Muscle layer of colon (tissue), 2 donors: ENCODE data around the gene RABGAP1L.
"Not testable (repeated sequence)": the region's sequence is repeated elsewhere in the genome, so short reads cannot be mapped to it uniquely, and the experiment has no call there.

Source experiments
- H3K27ac ChIP-seq: one replicate; pipeline ENCODE4 v1.7.0; 2013; ENCODE audit warnings: low read depth, mild to moderate bottlenecking, low read length, moderate library complexity
- H3K27me3 ChIP-seq, 2 donors: one replicate each; pipeline ENCODE4 v1.7.0; 2013; ENCODE audit warnings: low read length in 2 of 2, mild to moderate bottlenecking in 2 of 2; ENCODE audit not compliant: insufficient read depth in 2 of 2, control insufficient read depth in 1 of 2
- H3K36me3 ChIP-seq: one replicate; pipeline ENCODE4 v1.7.0; 2013; ENCODE audit warnings: mild to moderate bottlenecking, low read length; ENCODE audit not compliant: insufficient read depth
- H3K4me1 ChIP-seq: one replicate; pipeline ENCODE4 v1.7.0; 2013; ENCODE audit warnings: mild to moderate bottlenecking, low read length; ENCODE audit not compliant: insufficient read depth
- H3K4me3 ChIP-seq, 2 donors: one replicate each; pipeline ENCODE4 v1.7.0; 2013; ENCODE audit warnings: low read length in 2 of 2, low read depth in 1 of 2, mild to moderate bottlenecking in 1 of 2, moderate library complexity in 1 of 2
- H3K9ac ChIP-seq: one replicate; pipeline ENCODE4 v1.7.0; 2013; ENCODE audit warnings: low read length
- H3K9me3 ChIP-seq: one replicate; pipeline ENCODE4 v1.7.0; 2013; ENCODE audit warnings: mild to moderate bottlenecking, low read length
- donor health status: abdominal sarcoma.
- donor health status: Adenocarcinoma of cecum.

RABGAP1L gene

GRCh38 chr1:174174461-174175329, 15.4 kb downstream of the RABGAP1L start:
- Histone ChIP-seq H3K4me1 (no peaks in the 10 kb centered on the region), H3K4me3 (no peak overlapping the region), H3K9ac (no peak overlapping the region), H3K27me3 (no peaks in the 10 kb centered on the region), H3K27ac (no peak overlapping the region), H3K36me3 (no peaks in the 10 kb centered on the region), H3K9me3 (no peaks in the 10 kb centered on the region)

GRCh38 chr1:174178459-174178858, 19.1 kb downstream of the RABGAP1L start:
- not testable (repeated sequence) for H3K27ac ChIP-seq, H3K4me3 ChIP-seq, H3K36me3 ChIP-seq, H3K4me1 ChIP-seq, H3K9ac ChIP-seq, H3K9me3 ChIP-seq, H3K27me3 ChIP-seq

- no peaks in the 10 kb centered on the region for H3K27me3 ChIP-seq
- no peaks in the 10 kb centered on the region for H3K36me3 ChIP-seq
- H3K9ac ChIP-seq = no peak overlapping the region
- H3K27ac ChIP-seq = no peak overlapping the region
- H3K9me3 ChIP-seq = no peaks in the 10 kb centered on the region
- no peak overlapping the region for H3K4me3 ChIP-seq
- no peaks in the 10 kb centered on the region for H3K4me1 ChIP-seq
These were observed 30.2 kb downstream of the RABGAP1L start for GRCh38 chr1:174189428-174190062.

- Histone ChIP-seq H3K27ac (no peak overlapping the region), H3K27me3 (no peaks in the 10 kb centered on the region), H3K9me3 (no peaks in the 10 kb centered on the region), H3K36me3 (no peaks in the 10 kb centered on the region), H3K9ac (no peak overlapping the region), H3K4me1 (no peaks in the 10 kb centered on the region), H3K4me3 (no peak overlapping the region)
These were observed 31.4 kb downstream of the RABGAP1L start for GRCh38 chr1:174190691-174191199.

GRCh38 chr1:174191349-174191862, 32.1 kb downstream of the RABGAP1L start:
- Histone ChIP-seq H3K27ac (no peak overlapping the region), H3K9ac (no peak overlapping the region), H3K27me3 (no peaks in the 10 kb centered on the region), H3K9me3 (no peaks in the 10 kb centered on the region), H3K36me3 (no peaks in the 10 kb centered on the region), H3K4me3 (no peak overlapping the region), H3K4me1 (no peaks in the 10 kb centered on the region)

- Histone ChIP-seq H3K4me1 (no peaks in the 10 kb centered on the region), H3K27ac (no peak overlapping the region), H3K27me3 (no peaks in the 10 kb centered on the region), H3K9ac (no peak overlapping the region), H3K9me3 (no peaks in the 10 kb centered on the region), H3K4me3 (no peak overlapping the region), H3K36me3 (no peaks in the 10 kb centered on the region)
These were observed 35.1 kb downstream of the RABGAP1L start for GRCh38 chr1:174194461-174194860.

GRCh38 chr1:174197088-174197487, 37.8 kb downstream of the RABGAP1L start:
- Histone ChIP-seq H3K27me3 (no peaks in the 10 kb centered on the region), H3K4me3 (no peak overlapping the region), H3K36me3 (no peaks in the 10 kb centered on the region), H3K4me1 (no peaks in the 10 kb centered on the region), H3K9ac (no peak overlapping the region), H3K9me3 (no peaks in the 10 kb centered on the region), H3K27ac (no peak overlapping the region)

- Histone ChIP-seq H3K4me1 (no peaks in the 10 kb centered on the region), H3K9ac (no peak overlapping the region), H3K9me3 (no peaks in the 10 kb centered on the region), H3K27me3 (no peaks in the 10 kb centered on the region), H3K4me3 (no peak overlapping the region), H3K36me3 (no peaks in the 10 kb centered on the region), H3K27ac (no peak overlapping the region)
These were observed 38.2 kb downstream of the RABGAP1L start for GRCh38 chr1:174197547-174197946.

- Histone ChIP-seq H3K9ac (no peak overlapping the region), H3K4me3 (no peak overlapping the region), H3K27me3 (no peaks in the 10 kb centered on the region), H3K4me1 (no peaks in the 10 kb centered on the region), H3K9me3 (no peaks in the 10 kb centered on the region), H3K27ac (no peak overlapping the region), H3K36me3 (no peaks in the 10 kb centered on the region)
These were observed 38.9 kb downstream of the RABGAP1L start for GRCh38 chr1:174198202-174198601.

- Histone ChIP-seq H3K36me3 (no peaks in the 10 kb centered on the region), H3K27ac (no peak overlapping the region), H3K4me3 (no peak overlapping the region), H3K9me3 (no peaks in the 10 kb centered on the region), H3K9ac (no peak overlapping the region), H3K4me1 (no peaks in the 10 kb centered on the region), H3K27me3 (no peaks in the 10 kb centered on the region)
These were observed 41.4 kb downstream of the RABGAP1L start for GRCh38 chr1:174200746-174201145.

GRCh38 chr1:174204697-174205308, 45.5 kb downstream of the RABGAP1L start:
- H3K9me3 ChIP-seq = no peaks in the 10 kb centered on the region
- no peaks in the 10 kb centered on the region for H3K36me3 ChIP-seq
- no peak overlapping the region for H3K27ac ChIP-seq
- no peaks in the 10 kb centered on the region for H3K27me3 ChIP-seq
- no peaks in the 10 kb centered on the region for H3K4me1 ChIP-seq
- H3K9ac ChIP-seq = no peak overlapping the region
- H3K4me3 ChIP-seq = no peak overlapping the region
